BJ (cell line): ENCODE measurements around the gene STAT2. TPM values are rescaled to one million over a fixed set of nuclear protein-coding genes. Genes with fewer than 3 reads are reported as not detected.

Experiments
- CTCF ChIA-PET: fragments of 350-600 bp; formaldehyde crosslinking; extraction: SDS; loops from one replicate; lab custom pipeline; 2021; ENCODE audit warnings: antibody characterized with exemption, inconsistent platforms; lab: Yijun Ruan, JAX
- POLR2A ChIA-PET: fragments of 300-600 bp; sonication (Branson Sonifier 250); formaldehyde crosslinking; extraction: SDS; loops from one replicate; lab custom pipeline; 2021; ENCODE audit warnings: antibody characterized with exemption; lab: Charles Lee
- DNase-seq: peaks from one replicate; pipeline ENCODE4 v3.0.0-alpha.2; 2011; ENCODE audit warnings: low read depth
- H3K27me3 ChIP-seq: 2 replicates; pipeline ENCODE4 v1.6.0; 2011; ENCODE audit warnings: low read length; ENCODE audit not compliant: control insufficient read depth, insufficient read depth
- H3K36me3 ChIP-seq: 2 replicates; pipeline ENCODE4 v1.5.1; 2011; ENCODE audit warnings: low read length; ENCODE audit not compliant: control insufficient read depth, insufficient read depth
- H3K4me3 ChIP-seq: 2 replicates; pipeline ENCODE4 v1.5.1; 2011; ENCODE audit warnings: low read depth, mild to moderate bottlenecking, control low read depth, low read length
- polyA plus RNA-seq: library from polyadenylated mRNA; depleted of rRNA; stranded (reverse); fragments of >200 nt; gene quantifications from 2 replicates; pipeline ENCODE4 v1.2.3, GENCODE V29; 2011
- TF ChIP-seq, protein P1 (sequence below): IDR thresholded peaks from 2 replicates; pipeline ENCODE4 v1.5.1; 2011; ENCODE audit warnings: low read depth, mild to moderate bottlenecking, control low read depth, inconsistent platforms, low read length, moderate library complexity; ENCODE audit not compliant: insufficient read depth

STAT2 gene
- polyA plus RNA-seq, 1 experiment, result 154 TPM

DNA sequence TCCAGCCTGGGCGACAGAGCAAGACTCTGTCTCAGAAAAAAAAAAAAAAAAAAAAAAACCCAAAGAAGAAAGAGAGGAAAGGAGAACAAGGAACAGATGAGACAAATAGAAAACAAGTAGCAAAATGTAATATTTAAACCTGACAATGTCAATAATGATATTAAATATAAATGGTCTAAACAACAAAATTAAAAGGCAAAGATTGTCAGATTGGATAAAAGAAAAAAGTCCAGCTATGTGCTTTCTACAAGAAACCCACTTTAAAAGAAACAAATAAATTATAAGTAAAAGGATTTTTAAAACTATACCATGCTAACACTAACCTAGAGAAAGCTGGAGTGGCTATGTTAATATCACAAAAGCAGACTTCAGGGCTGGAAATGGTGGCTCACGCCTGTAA lies 32.4 kb upstream of the STAT2 start:
- H3K4me3 ChIP-seq, result no peak overlapping the region
- ChIA-PET POLR2A (no interaction called here), CTCF (no interaction called here)
- no peaks in the 10 kb centered on the region for H3K36me3 ChIP-seq
- TF ChIP-seq, protein P1, sequence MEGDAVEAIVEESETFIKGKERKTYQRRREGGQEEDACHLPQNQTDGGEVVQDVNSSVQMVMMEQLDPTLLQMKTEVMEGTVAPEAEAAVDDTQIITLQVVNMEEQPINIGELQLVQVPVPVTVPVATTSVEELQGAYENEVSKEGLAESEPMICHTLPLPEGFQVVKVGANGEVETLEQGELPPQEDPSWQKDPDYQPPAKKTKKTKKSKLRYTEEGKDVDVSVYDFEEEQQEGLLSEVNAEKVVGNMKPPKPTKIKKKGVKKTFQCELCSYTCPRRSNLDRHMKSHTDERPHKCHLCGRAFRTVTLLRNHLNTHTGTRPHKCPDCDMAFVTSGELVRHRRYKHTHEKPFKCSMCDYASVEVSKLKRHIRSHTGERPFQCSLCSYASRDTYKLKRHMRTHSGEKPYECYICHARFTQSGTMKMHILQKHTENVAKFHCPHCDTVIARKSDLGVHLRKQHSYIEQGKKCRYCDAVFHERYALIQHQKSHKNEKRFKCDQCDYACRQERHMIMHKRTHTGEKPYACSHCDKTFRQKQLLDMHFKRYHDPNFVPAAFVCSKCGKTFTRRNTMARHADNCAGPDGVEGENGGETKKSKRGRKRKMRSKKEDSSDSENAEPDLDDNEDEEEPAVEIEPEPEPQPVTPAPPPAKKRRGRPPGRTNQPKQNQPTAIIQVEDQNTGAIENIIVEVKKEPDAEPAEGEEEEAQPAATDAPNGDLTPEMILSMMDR, result no peak
- no peaks in the 10 kb centered on the region for H3K27me3 ChIP-seq
- DNase-seq, result no peak

DNA sequence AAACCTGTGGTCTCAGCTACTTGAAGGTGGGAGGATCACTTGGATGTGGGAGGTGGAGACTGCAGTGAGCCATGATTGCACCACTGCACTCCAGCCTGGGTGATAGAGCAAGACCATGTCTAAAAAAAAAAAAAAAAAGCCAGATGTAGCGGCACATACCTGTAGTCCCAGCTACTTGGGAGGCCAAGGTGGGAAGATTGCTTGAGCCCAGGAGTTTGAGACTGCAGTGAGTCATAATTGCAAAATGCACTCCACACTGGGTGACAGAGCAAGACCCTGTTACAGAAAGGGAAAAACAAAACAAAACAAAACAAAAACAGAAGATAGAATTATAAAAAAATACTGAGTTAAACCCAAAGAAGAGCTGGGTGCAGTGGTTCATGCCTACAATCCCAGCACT lies 31.8 kb upstream of the STAT2 start:
- TF ChIP-seq, protein P1, result no peak
- no peak for DNase-seq
- Histone ChIP-seq H3K4me3 (no peak overlapping the region), H3K27me3 (no peaks in the 10 kb centered on the region), H3K36me3 (no peaks in the 10 kb centered on the region)
- ChIA-PET CTCF (no interaction called here), POLR2A (no interaction called here)

DNA sequence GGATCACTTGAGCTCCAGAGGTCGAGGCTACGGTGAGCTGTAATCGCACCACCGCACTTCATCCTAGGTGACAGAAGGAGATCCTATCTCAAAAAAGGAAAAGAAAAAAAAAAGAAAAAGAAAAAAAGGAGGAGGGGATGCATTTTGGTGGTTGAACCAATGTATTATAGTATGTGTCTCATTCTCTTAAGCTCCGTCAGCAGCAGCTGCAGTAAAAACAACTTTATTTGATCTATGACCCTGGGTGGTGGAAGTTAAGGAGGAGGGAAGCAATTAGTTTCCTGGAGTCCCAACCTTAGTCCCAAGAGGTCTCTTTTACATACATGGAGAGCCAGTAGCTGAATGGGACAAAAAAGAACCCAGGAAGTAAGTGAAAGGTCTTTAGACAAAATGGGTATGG lies 29.5 kb upstream of the STAT2 start:
- no peaks in the 10 kb centered on the region for H3K36me3 ChIP-seq
- TF ChIP-seq, protein P1, result no peak
- no peaks in the 10 kb centered on the region for H3K27me3 ChIP-seq
- H3K4me3 ChIP-seq, result no peak overlapping the region
- POLR2A ChIA-PET, result no interaction called here
- CTCF ChIA-PET, result interaction anchor here (1.1 kb wide), 1 partner anchor 9 kb away, joined by 3 read pairs; no protein-coding TSS in a partner anchor
- DNase-seq, result no peak

DNA sequence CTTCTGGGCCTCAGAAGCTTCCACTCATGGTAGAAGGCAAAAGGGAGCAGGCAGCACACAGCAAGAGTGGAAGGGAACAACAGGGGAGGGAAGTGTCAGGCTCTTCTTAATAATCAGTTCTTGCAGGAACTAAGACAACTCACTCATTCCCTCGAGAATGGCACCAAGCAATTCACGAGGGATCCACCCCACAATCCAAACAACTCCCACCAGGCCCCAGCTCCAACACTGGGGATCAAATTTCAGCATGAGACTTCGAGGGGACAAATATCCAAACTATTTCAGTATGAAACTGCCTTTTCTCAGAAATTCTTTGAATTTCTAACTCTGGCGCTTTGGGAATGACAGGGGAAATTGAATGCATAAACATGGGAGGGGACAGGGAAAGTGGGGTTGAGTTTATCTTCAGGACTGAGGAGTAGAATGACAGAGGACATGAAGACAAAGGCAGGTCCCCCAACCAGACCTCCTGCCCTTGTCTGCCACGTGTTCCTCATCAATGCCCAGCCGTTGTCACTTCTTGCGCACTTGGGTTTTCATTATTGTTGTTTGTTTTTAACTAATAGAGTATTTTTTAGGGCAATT lies 27.3 kb upstream of the STAT2 start:
- no peak overlapping the region for H3K4me3 ChIP-seq
- peak; percentile 21 for DNase-seq
- POLR2A ChIA-PET, result no interaction called here
- CTCF ChIA-PET, result interaction anchor here (1.4 kb wide), 1 partner anchor 9 kb away, joined by 5 read pairs; no protein-coding TSS in a partner anchor
- TF ChIP-seq, protein P1, result no peak
- peaks cover 3% of the 10 kb centered on the region; the same call in 1 of the 2 replicates for H3K27me3 ChIP-seq
- H3K36me3 ChIP-seq, result no peaks in the 10 kb centered on the region

DNA sequence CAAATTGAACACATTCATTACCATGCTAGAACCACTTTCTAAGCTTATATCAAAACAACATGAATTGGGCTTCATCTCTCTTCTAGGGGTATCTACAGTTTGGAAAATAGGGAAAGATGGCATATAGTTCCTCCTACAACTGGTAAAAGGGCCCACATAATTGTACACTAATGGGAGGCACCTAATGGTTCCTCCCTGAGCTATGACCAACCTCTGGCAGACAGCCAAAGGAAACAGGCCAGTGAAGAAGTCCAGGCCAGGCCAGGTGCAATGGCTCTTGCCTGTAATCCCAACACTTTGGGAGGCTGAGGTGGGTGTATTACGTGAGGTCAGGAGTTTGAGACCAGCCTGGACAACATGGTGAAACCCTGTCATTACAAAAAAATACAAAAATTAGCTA lies 26.0 kb upstream of the STAT2 start:
- Histone ChIP-seq H3K27me3 (peaks cover 3% of the 10 kb centered on the region; the same call in 1 of the 2 replicates), H3K4me3 (no peak overlapping the region), H3K36me3 (no peaks in the 10 kb centered on the region)
- TF ChIP-seq, protein P1, result no peak
- POLR2A ChIA-PET, result no interaction called here
- no peak for DNase-seq
- CTCF ChIA-PET, result interaction anchor here (1.4 kb wide), 1 partner anchor 8 kb away, joined by 5 read pairs; no protein-coding TSS in a partner anchor
